Choroid plexus epithelial cell (primary cell): ENCODE measurements around the gene ZNF555.
"Not testable (repeated sequence)": the region's sequence is repeated elsewhere in the genome, so short reads cannot be mapped to it uniquely, and the experiment has no call there.

Experiments
- DNase-seq: peaks from one replicate; pipeline ENCODE4 v3.0.0-alpha.2; 2010; ENCODE audit warnings: low read depth
- H3K4me3 ChIP-seq: 2 replicates; pipeline ENCODE4 v1.5.1; 2011; ENCODE audit warnings: low read depth, mild to moderate bottlenecking, control low read depth, low read length, moderate library complexity
- TF ChIP-seq, protein P1 (sequence below): conservative IDR thresholded peaks from 2 replicates; pipeline ENCODE4 v1.5.1; 2011; ENCODE audit warnings: low read depth, mild to moderate bottlenecking, control low read depth, inconsistent platforms, low read length, moderate library complexity

The ZNF555 gene

DNA sequence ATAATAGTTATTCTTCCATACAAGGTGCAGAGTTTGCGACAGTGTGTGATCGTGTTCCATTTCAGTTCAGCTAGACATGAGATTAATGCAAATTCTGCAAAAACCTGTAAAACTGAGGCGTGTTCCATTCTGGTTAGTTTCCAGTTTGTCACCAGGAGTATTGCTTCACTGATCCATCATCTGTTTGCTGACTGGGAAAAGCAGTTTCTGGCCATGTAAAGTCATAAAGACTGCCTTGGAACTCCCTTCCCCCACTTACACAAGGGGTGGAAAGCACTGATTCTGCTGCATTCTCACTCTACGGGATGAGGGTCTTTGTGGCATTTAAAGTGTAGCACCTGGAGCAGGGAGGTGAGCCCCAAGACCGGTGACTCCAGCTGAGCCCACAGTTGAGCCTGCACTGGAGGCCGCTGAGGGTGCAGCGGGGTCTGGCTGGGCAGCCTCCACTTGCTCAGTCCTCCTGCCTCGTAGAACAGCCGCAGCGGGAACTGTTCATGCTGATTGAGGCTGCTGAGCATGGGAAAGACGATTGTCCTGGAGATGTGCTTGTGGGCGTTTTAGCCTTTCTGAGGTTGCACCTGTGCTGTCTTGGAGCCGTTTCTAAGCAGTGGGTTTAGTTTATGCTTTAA, 61.4 kb downstream of the ZNF555 start:
- TF ChIP-seq, protein P1, sequence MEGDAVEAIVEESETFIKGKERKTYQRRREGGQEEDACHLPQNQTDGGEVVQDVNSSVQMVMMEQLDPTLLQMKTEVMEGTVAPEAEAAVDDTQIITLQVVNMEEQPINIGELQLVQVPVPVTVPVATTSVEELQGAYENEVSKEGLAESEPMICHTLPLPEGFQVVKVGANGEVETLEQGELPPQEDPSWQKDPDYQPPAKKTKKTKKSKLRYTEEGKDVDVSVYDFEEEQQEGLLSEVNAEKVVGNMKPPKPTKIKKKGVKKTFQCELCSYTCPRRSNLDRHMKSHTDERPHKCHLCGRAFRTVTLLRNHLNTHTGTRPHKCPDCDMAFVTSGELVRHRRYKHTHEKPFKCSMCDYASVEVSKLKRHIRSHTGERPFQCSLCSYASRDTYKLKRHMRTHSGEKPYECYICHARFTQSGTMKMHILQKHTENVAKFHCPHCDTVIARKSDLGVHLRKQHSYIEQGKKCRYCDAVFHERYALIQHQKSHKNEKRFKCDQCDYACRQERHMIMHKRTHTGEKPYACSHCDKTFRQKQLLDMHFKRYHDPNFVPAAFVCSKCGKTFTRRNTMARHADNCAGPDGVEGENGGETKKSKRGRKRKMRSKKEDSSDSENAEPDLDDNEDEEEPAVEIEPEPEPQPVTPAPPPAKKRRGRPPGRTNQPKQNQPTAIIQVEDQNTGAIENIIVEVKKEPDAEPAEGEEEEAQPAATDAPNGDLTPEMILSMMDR: no peak
- no peak overlapping the region for H3K4me3 ChIP-seq
- no peak for DNase-seq

DNA sequence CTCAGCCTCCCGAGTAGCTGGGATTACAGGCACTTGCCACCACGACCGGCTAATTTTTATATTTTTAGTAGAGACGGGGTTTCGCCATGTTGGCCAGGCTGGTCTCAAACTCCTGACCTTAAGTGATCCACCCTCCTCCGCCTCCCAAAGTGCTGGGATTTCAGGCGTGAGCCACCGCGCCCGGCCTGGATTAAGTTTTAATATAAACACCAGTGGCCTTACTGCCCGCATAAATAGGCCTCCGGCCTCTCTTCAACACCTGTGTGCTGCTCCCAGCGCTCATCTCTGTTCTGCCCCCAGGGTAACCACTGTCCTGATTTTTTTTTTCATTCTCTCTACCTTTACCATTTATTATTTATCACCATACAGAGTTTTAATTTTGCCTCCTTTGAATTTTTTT, 62.1 kb downstream of the ZNF555 start:
- H3K4me3 ChIP-seq, DNase-seq: not testable (repeated sequence)

DNA sequence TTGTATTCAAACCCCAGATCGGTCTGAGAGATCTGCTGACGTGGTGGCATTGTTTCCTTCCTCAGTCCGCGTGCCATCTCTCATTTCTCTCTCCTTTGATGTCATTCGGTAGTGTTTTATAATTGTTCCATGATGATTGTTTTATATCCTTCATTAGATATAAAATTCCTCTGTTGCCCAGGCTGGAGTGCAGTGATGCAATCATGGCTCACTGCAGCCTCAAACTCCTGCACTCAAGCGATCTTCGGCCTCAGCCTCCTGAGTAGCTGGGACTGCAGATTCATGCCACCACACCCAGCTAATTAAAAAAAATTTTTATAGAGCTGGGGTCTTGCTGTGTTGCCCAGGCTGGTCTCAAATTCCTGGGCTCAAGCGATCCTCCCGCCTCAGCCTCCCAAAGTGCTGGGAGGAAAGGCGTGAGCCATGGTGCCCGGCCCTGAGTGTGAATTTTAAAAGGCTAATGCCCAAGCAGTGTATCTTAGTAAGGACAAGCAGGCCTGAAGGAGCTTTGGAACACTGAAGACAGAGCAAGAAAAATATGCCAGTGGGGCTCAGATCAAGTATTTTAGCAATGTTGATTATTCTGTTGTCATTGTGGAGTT, 64.7 kb downstream of the ZNF555 start:
- no peak overlapping the region for H3K4me3 ChIP-seq
- no peak for DNase-seq
- TF ChIP-seq, protein P1: no peak

DNA sequence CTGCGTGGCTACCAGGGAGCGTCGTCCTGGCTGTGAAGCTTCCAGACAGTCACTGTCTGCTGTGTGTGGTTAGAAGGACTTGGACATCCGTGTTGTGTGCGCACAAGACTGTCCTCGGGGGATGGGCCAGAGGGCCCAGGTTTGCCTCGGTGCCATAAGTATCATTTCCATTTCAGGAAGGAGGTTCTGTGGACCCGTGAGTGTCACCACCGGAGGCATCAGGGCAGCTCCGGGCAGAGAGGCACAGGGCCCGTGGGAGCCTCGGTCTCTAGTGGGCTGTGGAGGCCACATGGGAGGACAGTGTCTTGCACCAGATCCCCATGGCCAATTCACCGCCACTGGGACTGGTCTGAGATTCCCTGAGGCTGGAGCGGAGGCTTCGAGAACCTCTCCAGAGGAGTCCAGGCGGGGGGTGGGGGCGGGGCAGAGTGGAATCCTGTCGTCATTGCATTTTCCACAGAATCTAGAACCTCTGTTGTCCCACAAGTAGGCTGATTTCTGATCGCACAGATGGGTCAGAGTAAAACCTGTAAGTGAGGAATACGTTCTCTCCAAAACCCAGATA, 65.4 kb downstream of the ZNF555 start:
- no peak for DNase-seq
- H3K4me3 ChIP-seq: no peak overlapping the region
- TF ChIP-seq, protein P1: no peak
